NB4 (cell line): ENCODE measurements around the gene ANKHD1.

Experiments
- CTCF ChIP-seq: IDR thresholded peaks from one replicate; pipeline ENCODE4 v1.5.1; 2012; ENCODE audit warnings: low read depth, low read length
- POLR2A ChIP-seq: IDR thresholded peaks from 2 replicates; pipeline ENCODE4 v1.6.1; 2011; ENCODE audit warnings: mild to moderate bottlenecking; ENCODE audit not compliant: insufficient read length; ENCODE audit errors: extremely low read depth

DNA sequence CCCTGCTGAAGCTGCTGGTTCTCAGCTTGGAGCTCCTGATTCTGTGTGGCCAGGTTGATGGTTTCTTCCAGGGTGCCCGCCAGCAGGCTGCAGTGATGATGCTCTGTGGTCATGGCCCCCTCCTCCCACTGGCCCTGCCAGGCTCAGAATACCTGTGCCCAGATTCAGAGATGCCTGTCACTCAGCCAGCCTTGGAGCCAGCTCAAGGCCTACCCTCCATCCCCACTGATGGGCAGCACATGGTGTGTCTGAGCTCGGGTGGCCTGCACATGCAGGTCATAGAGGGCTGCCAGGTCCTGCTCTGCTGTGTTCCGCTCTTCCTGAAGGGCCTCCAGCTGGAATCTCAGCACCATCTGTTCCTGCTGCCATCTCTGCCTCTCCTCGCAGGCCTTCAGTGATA lies 168.4 kb downstream of the ANKHD1 start:
- no peak for TF ChIP-seq CTCF
- no peak for TF ChIP-seq POLR2A
